A172 (cell line): Measurements from ENCODE around the gene METTL6. TPM values are rescaled to one million over a fixed set of nuclear protein-coding genes. Genes with fewer than 3 reads are reported as not detected.
A peak's percentile ranks its signal among the peaks of the same experiment; 100 is the strongest.
"Not testable (repeated sequence)": the region's sequence is repeated elsewhere in the genome, so short reads cannot be mapped to it uniquely, and the experiment has no call there.

ENCODE experiments used
- DNase-seq: peaks from one replicate; pipeline ENCODE4 v3.0.0-alpha.2; 2015; ENCODE audit warnings: low spot score
- total RNA-seq: library from RNA; depleted of rRNA; stranded (reverse); fragments of >200 nt; shearing (Covaris generic); gene quantifications from 2 replicates; pipeline ENCODE4 v1.2.3, GENCODE V29; 2014; rRNA removed

Gene METTL6
- 40.8 and 48.8 TPM in 2 replicates for total RNA-seq

- DNase-seq = peak; percentile 71
These were observed at the start of gene METTL6, which contains the start of gene EAF1 for GRCh38 chr3:15427182-15427880. Gene METTL6, minus strand, starts transcription at chr3:15427544. Its CDS starts 1,033 bp downstream, at chr3:15426511. Gene EAF1, plus strand, starts transcription at chr3:15427598. Its CDS starts 182 bp downstream, at chr3:15427780.

GRCh38 chr3:15476378-15476777 is 49.0 kb upstream of the METTL6 start:
- DNase-seq = peak; percentile 13

- no peak for DNase-seq
These were observed 47.8 kb upstream of the METTL6 start for GRCh38 chr3:15475161-15475560.

- DNase-seq = no peak
These were observed 44.5 kb upstream of the METTL6 start for GRCh38 chr3:15471861-15472260.

- no peak for DNase-seq
These were observed 43.5 kb upstream of the METTL6 start for GRCh38 chr3:15470849-15471248.

GRCh38 chr3:15470261-15470660 is 42.9 kb upstream of the METTL6 start:
- DNase-seq = no peak

GRCh38 chr3:15467227-15468181 is 40.2 kb upstream of the METTL6 start:
- no peak for DNase-seq

- DNase-seq = no peak
These were observed 38.7 kb upstream of the METTL6 start for GRCh38 chr3:15465876-15466585.

GRCh38 chr3:15462451-15462850 is 35.1 kb upstream of the METTL6 start:
- DNase-seq = no peak

- DNase-seq = no peak
These were observed 33.7 kb upstream of the METTL6 start for GRCh38 chr3:15460891-15461531.

- DNase-seq = no peak
These were observed 31.0 kb upstream of the METTL6 start for GRCh38 chr3:15458212-15458780.

- DNase-seq = not testable (repeated sequence)
These were observed 29.6 kb upstream of the METTL6 start for GRCh38 chr3:15456915-15457314.

GRCh38 chr3:15456321-15456720 is 29.0 kb upstream of the METTL6 start:
- no peak for DNase-seq

- DNase-seq = no peak
These were observed 28.4 kb upstream of the METTL6 start for GRCh38 chr3:15455756-15456155.

GRCh38 chr3:15454965-15455364 is 27.6 kb upstream of the METTL6 start:
- DNase-seq = no peak

- no peak for DNase-seq
These were observed 26.8 kb upstream of the METTL6 start for GRCh38 chr3:15453991-15454625.

GRCh38 chr3:15453501-15453900 is 26.2 kb upstream of the METTL6 start:
- no peak for DNase-seq

GRCh38 chr3:15452961-15453360 is 25.6 kb upstream of the METTL6 start:
- no peak for DNase-seq

- DNase-seq = no peak
These were observed 24.8 kb upstream of the METTL6 start for GRCh38 chr3:15452156-15452555.

GRCh38 chr3:15451216-15452113 is 24.1 kb upstream of the METTL6 start:
- no peak for DNase-seq
